ENCODE measurements around the gene RB1. TPM values are rescaled to one million over a fixed set of nuclear protein-coding genes. Genes with fewer than 3 reads are reported as not detected.

Gene RB1
- total and polyA plus RNA-seq, 9 of the 15 experiments (the other 6 are each of a cell fraction or from before 2014, with no cell fraction given), result 5.0 to 23.8 (median 17.9) TPM

GRCh38 chr13:48370815-48371214 lies 67.3 kb downstream of the RB1 start:
- FAIRE-seq (no peak), DNase-seq (ENCODE audit: extremely low read depth in 1 of 4, low spot score in 3 of 4) (no peak), ATAC-seq (no peak)
- H3K9me3 ChIP-seq (replicated peaks; ENCODE audit: control insufficient read depth, insufficient read depth, low read depth, low read length), result no peaks in the 10 kb centered on the region
- no peaks in the 10 kb centered on the region for H3K27me3 ChIP-seq (ENCODE audit: control insufficient read depth in 2 of 2, insufficient read depth in 2 of 2, low read length in 2 of 2)
- WGBS (ENCODE audit: insufficient coverage, low coverage, missing lambda C conversion rate), result 86% methylated on average over 1 of the region's 2 CpGs
- ChIA-PET CTCF (ENCODE audit: low intra/inter-chr PET ratio) (no interaction called here), POLR2A (interaction anchor here (0.7 kb wide), 1 partner anchor 535 kb away, joined by 3 read pairs; no protein-coding TSS in a partner anchor)
- no peaks in the 10 kb centered on the region for H3K79me2 ChIP-seq (ENCODE audit: control insufficient read depth, insufficient read depth, low read length)
- H2AFZ ChIP-seq (ENCODE audit: low read depth, low read length), result no peak overlapping the region
- H4K20me1 ChIP-seq (replicated peaks; ENCODE audit: control insufficient read depth, insufficient read depth, low read length), result no peaks in the 10 kb centered on the region
- BruUV-seq (replicated peaks), result no TSS peak
- H3K4me1 ChIP-seq (replicated peaks in 1 of 2; ENCODE audit: control insufficient read depth in 2 of 2, insufficient read depth in 2 of 2, low read length in 2 of 2), result no peaks in the 10 kb centered on the region
- no peak overlapping the region for H3K4me3 ChIP-seq
- in situ Hi-C loops (cut with MboI), result no loop called here
- intact Hi-C loops (cut with micrococcal nuclease), result no loop called here
- no peak overlapping the region for H3K27ac ChIP-seq (ENCODE audit: extremely low read depth, low read depth, low read length)
- H3K9ac ChIP-seq (ENCODE audit: insufficient read depth in 1 of 2, low read depth in 2 of 2, low read length in 2 of 2), result no peak overlapping the region
- TF ChIP-seq ZNF449 (CRISPR knock-in tag; IDR thresholded peaks at IDR 0.05), result no peak
- H3K4me2 ChIP-seq (ENCODE audit: insufficient read depth, low read length), result no peak overlapping the region
- no peaks in the 10 kb centered on the region; the same call in 2 of the 3 replicates for H3K36me3 ChIP-seq (ENCODE audit: control insufficient read depth, insufficient read depth, low read length)
- H3K9me1 ChIP-seq (ENCODE audit: control insufficient read depth, insufficient read depth, low read length), result no peaks in the 10 kb centered on the region

- H3K4me2 ChIP-seq (ENCODE audit: insufficient read depth, low read length), result no peak overlapping the region
- in situ Hi-C loops (cut with MboI) (no loop called here), intact Hi-C loops (cut with micrococcal nuclease) (no loop called here)
- no peak for DNase-seq (ENCODE audit: extremely low read depth in 1 of 4, low spot score in 3 of 4)
- no peak overlapping the region for H3K27ac ChIP-seq (ENCODE audit: extremely low read depth, low read depth, low read length)
- no peak overlapping the region for H3K9ac ChIP-seq (ENCODE audit: insufficient read depth in 1 of 2, low read depth in 2 of 2, low read length in 2 of 2)
- H3K27me3 ChIP-seq (ENCODE audit: control insufficient read depth in 2 of 2, insufficient read depth in 2 of 2, low read length in 2 of 2), result no peaks in the 10 kb centered on the region
- TF ChIP-seq KLF6 (CRISPR knock-in tag; IDR thresholded peaks at IDR 0.05; ENCODE audit: borderline replicate concordance) (no peak), ZNF511 (CRISPR knock-in tag; IDR thresholded peaks at IDR 0.05) (no peak), MYC (IDR thresholded peaks at IDR 0.05; ENCODE audit: low read depth, low read length) (no peak), MYC (CRISPR knock-in tag; IDR thresholded peaks at IDR 0.05; ENCODE audit: borderline replicate concordance, low read depth) (no peak), NFIX (CRISPR knock-in tag; IDR thresholded peaks at IDR 0.05; ENCODE audit: low read depth) (no peak)
- no peak overlapping the region for H3K4me3 ChIP-seq
- peaks cover 6% of the 10 kb centered on the region; the same call in 1 of the 3 replicates for H3K36me3 ChIP-seq (ENCODE audit: control insufficient read depth, insufficient read depth, low read length)
- ChIA-PET POLR2A (no interaction called here), CTCF (ENCODE audit: low intra/inter-chr PET ratio) (no interaction called here)
- no peaks in the 10 kb centered on the region for H3K79me2 ChIP-seq (ENCODE audit: control insufficient read depth, insufficient read depth, low read length)
- H3K4me1 ChIP-seq (replicated peaks in 1 of 2; ENCODE audit: control insufficient read depth in 2 of 2, insufficient read depth in 2 of 2, low read length in 2 of 2), result no peaks in the 10 kb centered on the region
- whole genome bisulfite sequencing (ENCODE audit: insufficient coverage, low coverage, missing lambda C conversion rate), result 90% methylated on average over 2 of the region's 2 CpGs
- H3K9me3 ChIP-seq (replicated peaks; ENCODE audit: control insufficient read depth, insufficient read depth, low read depth, low read length), result no peaks in the 10 kb centered on the region
- ATAC-seq, result no peak
- H2AFZ ChIP-seq (ENCODE audit: low read depth, low read length), result no peak overlapping the region
- no TSS peak for BruUV-seq (replicated peaks)
- H4K20me1 ChIP-seq (replicated peaks; ENCODE audit: control insufficient read depth, insufficient read depth, low read length), result no peaks in the 10 kb centered on the region
- no peaks in the 10 kb centered on the region for H3K9me1 ChIP-seq (ENCODE audit: control insufficient read depth, insufficient read depth, low read length)
- no peak for FAIRE-seq
These were observed 74.3 kb downstream of the RB1 start for GRCh38 chr13:48377857-48378256.

All from K562 (cell line).